PFSK-1 (cell line): ENCODE data around the gene EGFL7.

Experiments
- FOXP2 ChIP-seq: optimal IDR thresholded peaks from 2 replicates; pipeline ENCODE3; 2011; ENCODE audit warnings: borderline replicate concordance, control low read depth, inconsistent platforms; ENCODE audit not compliant: insufficient read depth; ENCODE audit errors: extremely low read length, extremely low read depth
- POLR2AphosphoS5 ChIP-seq: IDR thresholded peaks from 2 replicates; pipeline ENCODE4 v1.6.1; 2012; ENCODE audit warnings: low read depth, mild to moderate bottlenecking, control low read depth, low read length, moderate library complexity
- REST ChIP-seq, 2 experiments: IDR thresholded peaks; 2 replicates each; pipeline versions ENCODE4 v1.6.1 to v1.8.0; 2011 to 2012; ENCODE audit warnings: low read depth in 2 of 2, low read length in 2 of 2, control low read depth in 1 of 2, inconsistent platforms in 1 of 2, mild to moderate bottlenecking in 1 of 2, moderate library complexity in 1 of 2; ENCODE audit not compliant: insufficient read depth in 1 of 2
- SIN3A ChIP-seq: IDR thresholded peaks from 2 replicates; pipeline ENCODE4 v1.6.1; 2012; ENCODE audit warnings: mild to moderate bottlenecking, low read length, moderate library complexity, borderline replicate concordance; ENCODE audit not compliant: insufficient read depth
- TAF1 ChIP-seq: IDR thresholded peaks from 2 replicates; pipeline ENCODE4 v1.6.1; 2012; ENCODE audit warnings: low read length, control low read depth, borderline replicate concordance; ENCODE audit not compliant: insufficient read depth

- TF ChIP-seq POLR2AphosphoS5, result no peak
- no peak for TF ChIP-seq REST (IDR thresholded peaks at IDR 0.05; ENCODE audit: insufficient read depth in 1 of 2, low read depth in 2 of 2, low read length in 2 of 2)
- TF ChIP-seq FOXP2, result no peak
- no peak for TF ChIP-seq TAF1
- no peak for TF ChIP-seq SIN3A
Measured at GRCh38 chr9:136621734-136622093, 41.0 kb upstream of the EGFL7 start.
